BLaER1 (cell line): Measurements from ENCODE around the gene EFHC1.
A peak's percentile ranks its signal among the peaks of the same experiment; 100 is the strongest.

Experiments
- H3K27ac ChIP-seq: shearing (Covaris generic); formaldehyde crosslinking; 2 replicates; pipeline ENCODE4 v1.8.1; 2022
- H3K27me3 ChIP-seq: shearing (Covaris generic); formaldehyde crosslinking; 2 replicates; pipeline ENCODE4 v1.8.1; 2022
- H3K36me3 ChIP-seq: shearing (Covaris generic); formaldehyde crosslinking; 2 replicates; pipeline ENCODE4 v1.8.1; 2022
- H3K4me1 ChIP-seq: shearing (Covaris generic); formaldehyde crosslinking; 2 replicates; pipeline ENCODE4 v1.8.1; 2022
- H3K4me2 ChIP-seq: shearing (Covaris generic); formaldehyde crosslinking; 2 replicates; pipeline ENCODE4 v1.8.1; 2022
- H3K4me3 ChIP-seq: shearing (Covaris generic); formaldehyde crosslinking; 2 replicates; pipeline ENCODE4 v1.8.1; 2022
- H3K9ac ChIP-seq: shearing (Covaris generic); formaldehyde crosslinking; 2 replicates; pipeline ENCODE4 v1.8.1; 2022
- H3K9me3 ChIP-seq: shearing (Covaris generic); formaldehyde crosslinking; 2 replicates; pipeline ENCODE4 v1.8.1; 2022
- H4K20me1 ChIP-seq: shearing (Covaris generic); formaldehyde crosslinking; 2 replicates; pipeline ENCODE4 v1.8.1; 2022
- Cebpa-rat ChIP-seq: shearing (Covaris generic); IDR thresholded peaks from 2 replicates; pipeline ENCODE4 v1.8.1; 2022

The EFHC1 gene

GRCh38 chr6:52489881-52490280, 69.7 kb downstream of the EFHC1 start:
- Histone ChIP-seq H3K4me2 (peak overlapping the region; percentile 78), H4K20me1 (no peaks in the 10 kb centered on the region), H3K36me3 (peaks cover 18% of the 10 kb centered on the region; the same call in 1 of the 2 replicates), H3K9ac (peak overlapping the region; percentile 54; the same call in 1 of the 2 replicates), H3K9me3 (peaks cover 10% of the 10 kb centered on the region), H3K4me3 (peak overlapping the region; percentile 35; the same call in 1 of the 2 replicates), H3K27ac (peak overlapping the region; percentile 86), H3K4me1 (peaks cover 86% of the 10 kb centered on the region), H3K27me3 (no peaks in the 10 kb centered on the region)
- TF ChIP-seq Cebpa-rat: no peak

GRCh38 chr6:52491203-52492069, 71.3 kb downstream of the EFHC1 start:
- no peaks in the 10 kb centered on the region for H4K20me1 ChIP-seq
- peak overlapping the region; percentile 54 for H3K9ac ChIP-seq
- H3K4me3 ChIP-seq: 0 out of 2 replicates have a peak overlapping the region, but pooled peaks have one; percentile 35
- peaks cover 95% of the 10 kb centered on the region for H3K4me1 ChIP-seq
- no peak for TF ChIP-seq Cebpa-rat
- H3K27me3 ChIP-seq: no peaks in the 10 kb centered on the region
- peak overlapping the region; percentile 86 for H3K27ac ChIP-seq
- H3K9me3 ChIP-seq: no peaks in the 10 kb centered on the region; the same call in 1 of the 2 replicates
- H3K4me2 ChIP-seq: peak overlapping the region; percentile 78
- H3K36me3 ChIP-seq: peaks cover 18% of the 10 kb centered on the region; the same call in 1 of the 2 replicates

GRCh38 chr6:52493669-52494068, 73.5 kb downstream of the EFHC1 start:
- H3K27ac ChIP-seq: peak overlapping the region; percentile 86
- H4K20me1 ChIP-seq: no peaks in the 10 kb centered on the region
- peaks cover 98% of the 10 kb centered on the region for H3K4me1 ChIP-seq
- H3K9ac ChIP-seq: peak overlapping the region; percentile 60
- H3K9me3 ChIP-seq: no peaks in the 10 kb centered on the region; the same call in 1 of the 2 replicates
- no peak for TF ChIP-seq Cebpa-rat
- H3K36me3 ChIP-seq: peaks cover 10% of the 10 kb centered on the region; the same call in 1 of the 2 replicates
- peak overlapping the region; percentile 78 for H3K4me2 ChIP-seq
- no peaks in the 10 kb centered on the region for H3K27me3 ChIP-seq
- no peak overlapping the region for H3K4me3 ChIP-seq

GRCh38 chr6:52494298-52495072, 74.3 kb downstream of the EFHC1 start:
- Histone ChIP-seq H3K4me1 (peaks cover 98% of the 10 kb centered on the region), H3K27me3 (no peaks in the 10 kb centered on the region), H3K36me3 (peaks cover 10% of the 10 kb centered on the region; the same call in 1 of the 2 replicates), H4K20me1 (no peaks in the 10 kb centered on the region), H3K4me2 (peak overlapping the region; percentile 78), H3K4me3 (no peak overlapping the region), H3K9ac (peak overlapping the region; percentile 60; the same call in 1 of the 2 replicates), H3K27ac (peak overlapping the region; percentile 86), H3K9me3 (no peaks in the 10 kb centered on the region; the same call in 1 of the 2 replicates)
- TF ChIP-seq Cebpa-rat: no peak

GRCh38 chr6:52495922-52496321, 75.8 kb downstream of the EFHC1 start:
- TF ChIP-seq Cebpa-rat: no peak
- peaks cover 98% of the 10 kb centered on the region for H3K4me1 ChIP-seq

GRCh38 chr6:52496631-52497030, 76.5 kb downstream of the EFHC1 start:
- Histone ChIP-seq H3K9ac (no peak overlapping the region), H3K36me3 (peaks cover 21% of the 10 kb centered on the region), H3K9me3 (no peaks in the 10 kb centered on the region; the same call in 1 of the 2 replicates), H3K4me3 (no peak overlapping the region), H4K20me1 (no peaks in the 10 kb centered on the region), H3K4me2 (peak overlapping the region; percentile 72), H3K4me1 (peaks cover 98% of the 10 kb centered on the region), H3K27ac (peak overlapping the region; percentile 86), H3K27me3 (no peaks in the 10 kb centered on the region)
- no peak for TF ChIP-seq Cebpa-rat

More at GRCh38 chr6:52495922-52496321, 75.8 kb downstream of the EFHC1 start:
- Histone ChIP-seq H3K4me2 (peak overlapping the region; percentile 72), H4K20me1 (no peaks in the 10 kb centered on the region), H3K4me3 (no peak overlapping the region), H3K36me3 (peaks cover 14% of the 10 kb centered on the region), H3K27ac (peak overlapping the region; percentile 86), H3K27me3 (no peaks in the 10 kb centered on the region), H3K9me3 (no peaks in the 10 kb centered on the region; the same call in 1 of the 2 replicates), H3K9ac (no peak overlapping the region)

GRCh38 chr6:52497652-52498408, 77.7 kb downstream of the EFHC1 start:
- Histone ChIP-seq H3K4me3 (peak overlapping the region; percentile 27; the same call in 1 of the 2 replicates), H3K36me3 (peaks cover 33% of the 10 kb centered on the region), H3K27ac (peak overlapping the region; percentile 86), H3K9me3 (no peaks in the 10 kb centered on the region; the same call in 1 of the 2 replicates), H3K27me3 (no peaks in the 10 kb centered on the region), H3K4me2 (peak overlapping the region; percentile 72), H3K9ac (peak overlapping the region; percentile 68), H3K4me1 (peaks cover 98% of the 10 kb centered on the region), H4K20me1 (no peaks in the 10 kb centered on the region)
- TF ChIP-seq Cebpa-rat: peak; percentile 93

- H4K20me1 ChIP-seq: no peaks in the 10 kb centered on the region
- H3K27ac ChIP-seq: peak overlapping the region; percentile 86
- no peaks in the 10 kb centered on the region for H3K27me3 ChIP-seq
- H3K4me1 ChIP-seq: peaks cover 98% of the 10 kb centered on the region
- no peaks in the 10 kb centered on the region; the same call in 1 of the 2 replicates for H3K9me3 ChIP-seq
- peak overlapping the region; percentile 68 for H3K9ac ChIP-seq
- peak overlapping the region; percentile 72 for H3K4me2 ChIP-seq
- H3K36me3 ChIP-seq: peaks cover 35% of the 10 kb centered on the region
- H3K4me3 ChIP-seq: peak overlapping the region; percentile 27; the same call in 1 of the 2 replicates
- TF ChIP-seq Cebpa-rat: no peak
Measured at GRCh38 chr6:52498538-52499017, 78.4 kb downstream of the EFHC1 start.

- H3K36me3 ChIP-seq: peaks cover 35% of the 10 kb centered on the region
- H3K9me3 ChIP-seq: no peaks in the 10 kb centered on the region; the same call in 1 of the 2 replicates
- peak overlapping the region; percentile 68 for H3K9ac ChIP-seq
- no peak for TF ChIP-seq Cebpa-rat
- peak overlapping the region; percentile 72 for H3K4me2 ChIP-seq
- H3K4me3 ChIP-seq: 0 out of 2 replicates have a peak overlapping the region, but pooled peaks have one; percentile 27
- peak overlapping the region; percentile 86 for H3K27ac ChIP-seq
- no peaks in the 10 kb centered on the region for H3K27me3 ChIP-seq
- no peaks in the 10 kb centered on the region for H4K20me1 ChIP-seq
- peaks cover 98% of the 10 kb centered on the region for H3K4me1 ChIP-seq
Measured at GRCh38 chr6:52499026-52499425, 78.9 kb downstream of the EFHC1 start.
